ENCODE measurements around the gene PDE7B.

- TF ChIP-seq POLR2A (IDR thresholded peaks at IDR 0.05) (no peak), CTCF (IDR thresholded peaks at IDR 0.05) (no peak), EP300 (IDR thresholded peaks at IDR 0.05) (no peak)
These were observed 209.3 kb downstream of the PDE7B start for GRCh38 chr6:136060759-136061158.
